ENCODE data around the gene KHSRP. TPM values are rescaled to one million over a fixed set of nuclear protein-coding genes. Genes with fewer than 3 reads are reported as not detected.

The KHSRP gene
- total and polyA plus RNA-seq, 10 donors: 35.8 to 174 (median 124) TPM

DNA sequence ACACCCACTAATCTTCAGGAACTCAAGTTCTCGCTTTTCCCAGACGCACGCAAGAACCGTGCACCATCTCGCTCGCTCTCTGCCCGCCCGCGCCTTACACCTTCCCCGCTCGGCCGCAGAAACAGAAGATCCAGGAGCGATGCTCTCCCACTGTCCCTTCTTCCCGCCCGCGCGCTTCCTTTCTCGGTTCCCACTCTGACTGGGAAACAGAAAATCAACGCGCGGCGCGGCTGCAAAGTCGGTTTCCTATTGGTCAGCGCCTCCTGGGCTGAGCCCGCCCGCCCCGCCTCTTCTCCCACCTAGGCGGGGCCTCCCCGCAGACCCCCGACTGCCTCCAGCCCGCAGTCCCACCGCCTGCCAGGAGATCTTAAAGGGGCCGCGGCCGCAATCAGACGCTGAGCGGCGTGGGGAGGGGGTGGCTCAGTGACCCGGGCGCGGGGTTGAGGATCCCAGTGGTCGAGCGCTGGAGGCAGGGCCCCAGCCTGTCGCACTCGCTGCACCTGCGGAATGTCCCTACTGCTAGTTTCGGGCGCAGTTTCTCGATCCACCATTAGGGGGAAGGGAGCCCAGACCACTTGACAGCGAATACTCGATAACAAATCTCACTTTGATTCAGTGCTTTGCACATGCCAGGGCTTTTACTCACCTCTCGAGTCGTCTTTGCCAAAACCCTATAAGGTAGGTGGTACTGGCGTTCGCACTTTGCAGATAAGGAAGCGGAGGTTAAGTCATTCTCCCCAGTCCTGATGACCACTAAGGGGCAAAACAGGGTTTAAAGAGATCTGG, 35.7 kb upstream of the KHSRP start:
- H3K4me1 ChIP-seq: peaks cover 6 to 50% (median 35%) of the 10 kb centered on the region in 6 donors
- peaks cover 0 to 5% (median 2%) of the 10 kb centered on the region in 8 donors for H3K9me3 ChIP-seq
- peak; percentile 55 to 86 (median 81) for TF ChIP-seq CTCF (IDR thresholded peaks at IDR 0.05 in 8 of 11, conservative IDR thresholded peaks at IDR 0.05 in 3 of 11)
- TF ChIP-seq POLR2AphosphoS5 (IDR thresholded peaks at IDR 0.05): peak; percentile 81 to 87 (median 86)
- TF ChIP-seq POLR2A (IDR thresholded peaks at IDR 0.05): no peak
- H3K36me3 ChIP-seq: peaks cover 0 to 12% (median under 1%) of the 10 kb centered on the region in 6 donors
- intact Hi-C loops (cut with DNase I; ENCODE audit: low total_unique reads): no loop called here
- WGBS, 5 donors: 0 to 1% (median 0%) methylated on average over 43 to 57 of the region's 57 CpGs
- peak; percentile 98 for DNase-seq
- H3K27ac ChIP-seq: peak overlapping the region; percentile 39 to 90 (median 86)
- H3K4me3 ChIP-seq: peak overlapping the region; percentile 38 to 84 (median 74)
- H3K27me3 ChIP-seq (replicated peaks in 1 of 7): peaks cover 0 to 34% (median 12%) of the 10 kb centered on the region in 7 donors

DNA sequence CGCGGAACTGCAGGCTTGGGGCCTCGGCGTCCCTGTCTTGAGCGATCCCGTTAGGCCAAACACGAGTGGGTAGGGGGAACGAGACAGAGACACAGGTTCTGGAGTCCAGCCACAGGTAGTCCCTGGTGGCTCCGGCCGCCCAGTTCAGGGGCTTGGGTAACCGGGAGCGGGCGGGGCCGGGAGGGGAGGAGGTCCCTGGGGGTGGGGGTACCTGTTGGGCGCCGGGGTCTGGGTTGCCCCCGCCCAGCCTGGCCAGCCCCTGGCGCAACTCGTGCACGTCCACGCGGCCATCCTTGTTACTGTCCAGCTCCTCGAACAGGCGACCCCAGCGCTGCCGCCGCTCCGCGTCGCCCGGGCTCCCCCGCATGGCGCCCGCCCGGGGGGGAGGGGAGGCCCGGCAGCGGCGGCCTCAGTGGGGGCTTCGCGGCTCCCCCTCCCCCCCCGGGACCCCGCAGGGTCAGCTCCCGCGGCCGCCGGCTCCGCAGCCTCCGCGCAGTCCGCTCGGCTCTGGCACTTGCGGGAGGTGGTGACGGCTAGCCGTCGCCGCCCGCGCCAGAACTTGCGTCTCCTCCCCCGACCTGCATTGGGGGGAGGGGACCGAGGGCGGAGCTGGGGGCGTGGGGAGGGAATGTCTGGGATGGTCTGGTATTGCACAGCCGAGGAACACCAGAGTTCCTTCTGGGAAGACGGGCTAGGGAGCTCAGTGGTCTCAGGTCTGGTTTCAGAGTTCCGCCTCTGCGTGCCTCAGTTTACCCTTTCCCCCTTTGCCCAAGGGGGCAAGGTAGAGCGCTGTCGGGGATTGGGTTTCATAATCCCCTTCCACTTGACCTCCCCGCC, 34.9 kb upstream of the KHSRP start, which contains the start of gene SLC25A23:
TSS of gene SLC25A23 (minus strand) at position 531 of the 837 bp plus-strand sequence. CDS start at position 367, 164 bp downstream.
- Histone ChIP-seq H3K36me3 (peaks cover 0 to 20% (median 7%) of the 10 kb centered on the region in 6 donors), H3K4me3 (peak within 1 kb of the TSS; percentile 38 to 84 (median 74)), H3K9me3 (peaks cover 0 to 13% (median 9%) of the 10 kb centered on the region in 8 donors), H3K4me1 (peaks cover 6 to 42% (median 34%) of the 10 kb centered on the region in 6 donors), H3K27ac (peak within 1 kb of the TSS; percentile 39 to 90 (median 86)), H3K27me3 (replicated peaks in 1 of 7) (peaks cover 0 to 26% (median 11%) of the 10 kb centered on the region in 7 donors)
- 0 to 9% (median 4%) methylated on average over 26 to 70 of the region's 70 CpGs for WGBS, 5 donors
- DNase-seq: peak; percentile 86
- intact Hi-C loops (cut with DNase I; ENCODE audit: low total_unique reads): no loop called here
- TF ChIP-seq POLR2A (IDR thresholded peaks at IDR 0.05): no peak
- no peak for TF ChIP-seq CTCF (IDR thresholded peaks at IDR 0.05 in 8 of 11, conservative IDR thresholded peaks at IDR 0.05 in 3 of 11)
- TF ChIP-seq POLR2AphosphoS5 (IDR thresholded peaks at IDR 0.05): peak in 1 of 3 donors; percentile 43

GRCh38 chr19:6458695-6459261, 34.2 kb upstream of the KHSRP start:
- peak overlapping the region; percentile 38 to 84 (median 74) for H3K4me3 ChIP-seq
- peaks cover 6 to 35% (median 29%) of the 10 kb centered on the region in 6 donors for H3K4me1 ChIP-seq
- intact Hi-C loops (cut with DNase I; ENCODE audit: low total_unique reads): no loop called here
- peaks cover 4 to 20% (median 16%) of the 10 kb centered on the region in 8 donors for H3K9me3 ChIP-seq
- peaks cover 0 to 19% (median 4%) of the 10 kb centered on the region in 7 donors for H3K27me3 ChIP-seq (replicated peaks in 1 of 7)
- DNase-seq: no peak
- 37 to 61% (median 52%) methylated on average over 13 to 16 of the region's 16 CpGs for WGBS, 5 donors
- H3K36me3 ChIP-seq: peaks cover 3 to 27% (median 14%) of the 10 kb centered on the region in 6 donors
- peak overlapping the region in 4 of 8 donors; percentile 85 to 90 (median 86) for H3K27ac ChIP-seq
- no peak for TF ChIP-seq POLR2AphosphoS5 (IDR thresholded peaks at IDR 0.05)
- no peak for TF ChIP-seq POLR2A (IDR thresholded peaks at IDR 0.05)
- TF ChIP-seq CTCF (IDR thresholded peaks at IDR 0.05 in 8 of 11, conservative IDR thresholded peaks at IDR 0.05 in 3 of 11): no peak
